GM20000 (cell line): Measurements from ENCODE around the gene CSGALNACT2.
A peak's percentile ranks its signal among the peaks of the same experiment; 100 is the strongest.

Experiments
- DNase-seq: peaks from one replicate; pipeline ENCODE4 v3.0.0; 2012; ENCODE audit warnings: low spot score
- CTCF ChIP-seq: IDR thresholded peaks from 2 replicates; pipeline ENCODE4 v1.5.1; 2012; ENCODE audit warnings: mild to moderate bottlenecking, control low read depth; ENCODE audit errors: extremely low read depth, missing control alignments

CSGALNACT2 gene

GRCh38 chr10:43190775-43191174 lies 52.5 kb downstream of the CSGALNACT2 start:
- no peak for DNase-seq
- no peak for TF ChIP-seq CTCF

GRCh38 chr10:43192884-43193283 lies 54.6 kb downstream of the CSGALNACT2 start:
- peak; percentile 4 for DNase-seq
- no peak for TF ChIP-seq CTCF

DNA sequence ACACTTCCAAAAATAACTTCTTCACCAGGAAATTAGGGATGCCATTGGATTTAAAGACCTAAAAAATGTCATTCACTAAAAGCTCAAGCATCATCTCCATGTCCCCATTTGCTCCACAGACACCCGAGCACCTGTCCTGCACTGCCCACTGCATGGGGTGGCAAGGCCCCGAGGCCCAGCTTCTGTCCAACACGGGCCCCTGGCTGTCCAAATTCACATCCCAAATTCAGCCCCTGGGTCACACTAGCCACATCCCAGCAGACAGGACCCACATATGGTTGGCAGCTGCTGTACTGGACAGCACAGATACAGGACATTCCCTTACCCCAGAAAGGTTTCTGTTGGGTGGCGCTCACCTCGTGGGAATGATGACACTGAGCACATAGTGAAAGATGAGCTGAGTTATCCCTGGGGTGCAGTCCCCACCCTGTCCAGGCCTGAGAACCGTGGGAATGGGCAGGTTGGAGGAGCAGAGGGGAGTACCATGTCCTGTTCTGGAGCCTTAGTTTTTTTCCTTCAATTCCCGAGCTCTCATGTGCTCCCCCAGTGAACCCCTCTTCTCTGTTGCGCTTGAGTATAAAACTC lies 55.3 kb downstream of the CSGALNACT2 start:
- DNase-seq, result no peak
- TF ChIP-seq CTCF, result no peak

GRCh38 chr10:43194266-43194665 lies 56.0 kb downstream of the CSGALNACT2 start:
- DNase-seq, result no peak
- TF ChIP-seq CTCF, result no peak

DNA sequence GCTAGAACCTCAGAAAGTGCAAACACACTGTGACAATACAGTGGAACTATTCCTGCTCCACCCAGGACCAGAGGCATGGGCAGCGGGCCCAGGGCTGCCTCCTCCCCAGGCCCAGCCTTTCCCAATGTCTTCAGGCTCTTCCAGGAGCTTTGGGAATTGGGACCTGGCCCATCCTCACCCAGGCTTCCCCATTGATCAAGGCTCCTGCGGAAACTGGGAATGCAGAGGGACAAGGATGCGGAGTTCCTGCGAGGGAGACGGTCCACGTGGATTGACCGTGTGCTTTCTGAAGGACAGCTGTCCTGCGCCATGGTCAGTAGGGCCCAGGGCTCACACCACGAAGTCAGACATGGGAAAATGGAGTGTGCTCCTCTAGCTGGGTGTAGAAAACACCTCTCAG lies 56.6 kb downstream of the CSGALNACT2 start:
- TF ChIP-seq CTCF, result no peak

DNA sequence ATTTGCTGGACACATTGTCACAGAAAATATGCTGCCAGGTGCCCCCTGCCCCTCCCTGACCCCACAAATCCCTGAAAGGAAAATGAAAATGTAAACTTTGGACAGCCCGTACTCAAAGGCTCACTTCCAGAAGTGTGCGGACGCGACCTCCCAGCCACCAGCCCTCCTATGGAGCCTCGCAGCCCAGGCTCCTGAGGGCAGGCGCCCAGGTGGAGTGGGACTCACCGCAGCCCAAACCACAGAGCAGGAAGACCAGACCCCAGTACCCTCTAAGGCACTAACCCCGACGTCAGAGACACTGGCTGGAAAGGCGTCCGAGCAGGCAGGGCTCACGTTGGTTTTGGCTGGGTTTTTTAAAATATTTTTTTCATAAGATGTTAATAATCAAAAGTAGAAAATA lies 57.3 kb downstream of the CSGALNACT2 start:
- TF ChIP-seq CTCF, result no peak
- no peak for DNase-seq

More for the DNA sequence above, 56.6 kb downstream of the CSGALNACT2 start:
- no peak for DNase-seq

DNA sequence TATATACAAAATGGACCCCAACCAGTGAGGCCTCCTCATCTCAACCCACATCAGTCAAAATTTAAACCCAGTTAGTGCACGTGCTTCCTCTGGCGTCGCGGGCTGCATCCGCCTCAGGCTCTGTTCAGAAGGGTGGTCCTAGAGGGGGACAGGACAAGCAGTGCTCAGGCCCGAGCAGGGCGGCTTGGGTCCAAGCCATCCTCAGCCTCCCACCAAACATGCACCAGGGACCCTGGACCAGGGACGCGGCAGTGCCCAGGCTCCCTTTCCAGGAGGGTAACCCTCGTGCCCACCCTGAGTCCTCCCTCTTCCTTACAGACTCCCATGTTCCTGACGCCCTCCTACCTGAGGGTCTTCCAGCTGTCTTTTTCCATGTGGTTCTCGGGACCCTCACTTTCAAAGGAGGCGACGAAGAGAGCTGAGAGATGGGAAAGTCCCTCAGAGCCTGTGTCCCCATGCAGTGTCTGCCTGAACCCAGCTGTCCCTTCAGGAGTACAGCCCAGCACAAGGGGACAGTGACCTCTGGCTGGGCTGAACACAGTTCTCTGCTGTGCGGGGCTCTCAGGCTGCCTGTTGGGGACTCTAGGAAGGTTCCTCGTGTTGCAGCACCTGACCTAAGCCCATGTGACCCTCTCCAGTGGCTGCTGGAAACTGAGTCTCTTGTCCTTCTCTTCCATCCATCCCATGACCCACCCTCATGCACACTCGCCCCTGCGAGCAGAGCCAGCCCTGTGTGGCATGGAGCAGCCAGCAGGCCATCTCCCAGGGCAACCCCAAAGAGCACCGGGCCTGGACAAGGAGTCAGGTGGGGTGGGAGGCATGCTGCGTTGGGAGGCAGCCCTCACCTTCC lies 58.1 kb downstream of the CSGALNACT2 start:
- TF ChIP-seq CTCF, result no peak
- DNase-seq, result peak; percentile 6
